Subcutaneous adipose tissue (tissue), 4 donors: ENCODE measurements around the gene TGFBR3L. TPM values are rescaled to one million over a fixed set of nuclear protein-coding genes. Genes with fewer than 3 reads are reported as not detected.

Experiments
- total RNA-seq, 4 donors: library from RNA; depleted of rRNA; stranded (reverse); fragments of >200 nt; gene quantifications; one replicate each; pipeline ENCODE4 v1.1.0, GENCODE V29; 2016
- TF ChIP-seq, protein P1 (sequence below): fragments of 450-650 bp; IDR thresholded peaks from one replicate; pipeline ENCODE4 v1.5.1; 2016; ENCODE audit warnings: low read depth, mild to moderate bottlenecking, control low read depth, antibody characterized with exemption, moderate library complexity

Gene TGFBR3L
- total RNA-seq, 4 donors from 2014 or later = not detected

GRCh38 chr19:7869453-7869909 is 45.1 kb upstream of the TGFBR3L start:
- TF ChIP-seq, protein P1, sequence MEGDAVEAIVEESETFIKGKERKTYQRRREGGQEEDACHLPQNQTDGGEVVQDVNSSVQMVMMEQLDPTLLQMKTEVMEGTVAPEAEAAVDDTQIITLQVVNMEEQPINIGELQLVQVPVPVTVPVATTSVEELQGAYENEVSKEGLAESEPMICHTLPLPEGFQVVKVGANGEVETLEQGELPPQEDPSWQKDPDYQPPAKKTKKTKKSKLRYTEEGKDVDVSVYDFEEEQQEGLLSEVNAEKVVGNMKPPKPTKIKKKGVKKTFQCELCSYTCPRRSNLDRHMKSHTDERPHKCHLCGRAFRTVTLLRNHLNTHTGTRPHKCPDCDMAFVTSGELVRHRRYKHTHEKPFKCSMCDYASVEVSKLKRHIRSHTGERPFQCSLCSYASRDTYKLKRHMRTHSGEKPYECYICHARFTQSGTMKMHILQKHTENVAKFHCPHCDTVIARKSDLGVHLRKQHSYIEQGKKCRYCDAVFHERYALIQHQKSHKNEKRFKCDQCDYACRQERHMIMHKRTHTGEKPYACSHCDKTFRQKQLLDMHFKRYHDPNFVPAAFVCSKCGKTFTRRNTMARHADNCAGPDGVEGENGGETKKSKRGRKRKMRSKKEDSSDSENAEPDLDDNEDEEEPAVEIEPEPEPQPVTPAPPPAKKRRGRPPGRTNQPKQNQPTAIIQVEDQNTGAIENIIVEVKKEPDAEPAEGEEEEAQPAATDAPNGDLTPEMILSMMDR = no peak

GRCh38 chr19:7869910-7870511 is 44.6 kb upstream of the TGFBR3L start:
- TF ChIP-seq, protein P1 = no peak

DNA sequence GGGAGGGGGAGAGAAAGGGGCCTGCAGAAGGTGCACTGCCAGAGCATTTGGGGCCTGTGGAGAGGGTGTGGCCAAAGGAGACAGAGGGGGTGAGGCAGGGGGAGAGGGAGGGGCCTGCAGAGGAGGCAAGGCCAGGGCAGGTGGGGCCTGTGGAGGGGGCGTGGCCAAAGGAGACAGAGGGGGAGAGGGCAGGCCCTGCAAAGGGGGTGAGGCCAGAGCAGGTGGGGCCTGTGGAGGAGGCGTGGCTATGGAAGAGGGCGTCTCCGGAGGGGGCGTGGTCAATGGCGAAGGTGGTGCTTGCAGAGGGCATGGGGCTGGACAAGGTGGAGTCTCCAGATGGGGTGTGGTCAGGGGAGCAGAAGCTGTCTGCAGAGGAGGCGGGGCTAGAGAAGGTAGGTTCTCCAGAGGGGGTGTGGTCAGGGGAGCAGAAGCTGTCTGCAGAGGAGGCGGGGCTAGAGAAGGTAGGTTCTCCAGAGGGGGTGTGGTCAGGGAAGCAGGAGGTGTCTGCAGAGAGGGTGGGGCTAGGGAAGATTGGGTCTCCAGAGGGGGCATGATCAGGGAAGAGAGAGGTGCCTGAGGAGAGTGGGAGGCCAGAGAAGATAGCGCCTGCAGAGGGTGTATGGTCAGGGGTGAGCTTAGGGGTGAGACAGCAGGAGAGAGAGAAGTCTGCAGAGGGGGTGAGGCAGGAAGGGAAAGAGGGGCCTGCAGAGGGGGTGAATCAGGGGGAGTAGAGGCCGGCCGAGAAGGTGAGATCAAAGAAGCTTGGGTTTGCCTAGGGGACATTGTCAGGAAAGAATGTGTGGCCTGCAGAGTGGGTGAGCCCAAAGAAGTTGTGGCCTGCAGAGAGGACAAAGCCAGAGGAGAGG is 43.8 kb upstream of the TGFBR3L start:
- TF ChIP-seq, protein P1 = no peak

- TF ChIP-seq, protein P1 = no peak
Measured at GRCh38 chr19:7871437-7872305, 43.0 kb upstream of the TGFBR3L start.

GRCh38 chr19:7872306-7873204 is 42.1 kb upstream of the TGFBR3L start:
- TF ChIP-seq, protein P1 = no peak

DNA sequence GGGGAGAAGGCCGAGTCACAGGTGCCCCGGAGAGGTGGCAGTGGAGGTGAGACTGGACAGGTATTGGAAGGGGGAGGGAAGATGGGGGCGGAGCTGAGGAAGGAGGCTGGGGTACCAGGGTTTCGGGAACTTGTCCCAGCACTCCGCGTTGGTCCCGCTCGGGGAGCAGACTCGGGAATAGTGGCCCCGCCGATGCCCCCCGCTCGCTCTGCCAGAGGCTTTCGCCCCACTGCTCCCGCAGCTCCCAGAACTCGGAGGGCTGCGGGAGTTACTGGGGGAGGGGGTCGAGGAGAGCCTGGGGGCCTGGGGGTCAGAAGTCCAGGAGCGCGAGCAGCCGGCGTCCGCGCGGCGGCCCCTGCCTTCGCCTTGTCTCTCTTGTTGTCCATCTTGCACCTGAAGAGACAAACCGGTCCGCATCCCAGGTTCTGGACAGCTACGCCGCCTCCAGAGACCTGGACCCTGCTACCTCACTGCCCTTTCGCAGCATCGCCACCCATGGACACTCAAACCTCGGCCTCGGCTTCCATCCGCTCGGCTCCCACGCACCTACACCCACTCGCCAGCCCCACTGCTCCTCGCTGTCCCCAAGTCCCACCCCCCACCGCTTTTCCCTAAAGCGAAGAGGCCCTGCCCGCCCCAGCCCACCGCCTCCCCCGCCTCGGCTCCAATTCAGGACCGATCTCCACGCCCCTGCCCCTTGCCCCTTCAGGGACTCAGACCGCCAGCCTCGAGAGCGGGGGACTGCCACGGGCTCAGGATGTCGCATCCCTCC is 41.1 kb upstream of the TGFBR3L start:
- TF ChIP-seq, protein P1 = no peak
